OCI-M1 (cell line): Measurements from ENCODE around the gene PTPN13.
A peak's percentile ranks its signal among the peaks of the same experiment; 100 is the strongest.

ENCODE experiments used
- DNase-seq: peaks from one replicate; lab custom pipeline; 2025; lab: John Stamatoyannopoulos, UW

Gene PTPN13, protein sequence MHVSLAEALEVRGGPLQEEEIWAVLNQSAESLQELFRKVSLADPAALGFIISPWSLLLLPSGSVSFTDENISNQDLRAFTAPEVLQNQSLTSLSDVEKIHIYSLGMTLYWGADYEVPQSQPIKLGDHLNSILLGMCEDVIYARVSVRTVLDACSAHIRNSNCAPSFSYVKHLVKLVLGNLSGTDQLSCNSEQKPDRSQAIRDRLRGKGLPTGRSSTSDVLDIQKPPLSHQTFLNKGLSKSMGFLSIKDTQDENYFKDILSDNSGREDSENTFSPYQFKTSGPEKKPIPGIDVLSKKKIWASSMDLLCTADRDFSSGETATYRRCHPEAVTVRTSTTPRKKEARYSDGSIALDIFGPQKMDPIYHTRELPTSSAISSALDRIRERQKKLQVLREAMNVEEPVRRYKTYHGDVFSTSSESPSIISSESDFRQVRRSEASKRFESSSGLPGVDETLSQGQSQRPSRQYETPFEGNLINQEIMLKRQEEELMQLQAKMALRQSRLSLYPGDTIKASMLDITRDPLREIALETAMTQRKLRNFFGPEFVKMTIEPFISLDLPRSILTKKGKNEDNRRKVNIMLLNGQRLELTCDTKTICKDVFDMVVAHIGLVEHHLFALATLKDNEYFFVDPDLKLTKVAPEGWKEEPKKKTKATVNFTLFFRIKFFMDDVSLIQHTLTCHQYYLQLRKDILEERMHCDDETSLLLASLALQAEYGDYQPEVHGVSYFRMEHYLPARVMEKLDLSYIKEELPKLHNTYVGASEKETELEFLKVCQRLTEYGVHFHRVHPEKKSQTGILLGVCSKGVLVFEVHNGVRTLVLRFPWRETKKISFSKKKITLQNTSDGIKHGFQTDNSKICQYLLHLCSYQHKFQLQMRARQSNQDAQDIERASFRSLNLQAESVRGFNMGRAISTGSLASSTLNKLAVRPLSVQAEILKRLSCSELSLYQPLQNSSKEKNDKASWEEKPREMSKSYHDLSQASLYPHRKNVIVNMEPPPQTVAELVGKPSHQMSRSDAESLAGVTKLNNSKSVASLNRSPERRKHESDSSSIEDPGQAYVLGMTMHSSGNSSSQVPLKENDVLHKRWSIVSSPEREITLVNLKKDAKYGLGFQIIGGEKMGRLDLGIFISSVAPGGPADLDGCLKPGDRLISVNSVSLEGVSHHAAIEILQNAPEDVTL (N-terminal part only)

DNA sequence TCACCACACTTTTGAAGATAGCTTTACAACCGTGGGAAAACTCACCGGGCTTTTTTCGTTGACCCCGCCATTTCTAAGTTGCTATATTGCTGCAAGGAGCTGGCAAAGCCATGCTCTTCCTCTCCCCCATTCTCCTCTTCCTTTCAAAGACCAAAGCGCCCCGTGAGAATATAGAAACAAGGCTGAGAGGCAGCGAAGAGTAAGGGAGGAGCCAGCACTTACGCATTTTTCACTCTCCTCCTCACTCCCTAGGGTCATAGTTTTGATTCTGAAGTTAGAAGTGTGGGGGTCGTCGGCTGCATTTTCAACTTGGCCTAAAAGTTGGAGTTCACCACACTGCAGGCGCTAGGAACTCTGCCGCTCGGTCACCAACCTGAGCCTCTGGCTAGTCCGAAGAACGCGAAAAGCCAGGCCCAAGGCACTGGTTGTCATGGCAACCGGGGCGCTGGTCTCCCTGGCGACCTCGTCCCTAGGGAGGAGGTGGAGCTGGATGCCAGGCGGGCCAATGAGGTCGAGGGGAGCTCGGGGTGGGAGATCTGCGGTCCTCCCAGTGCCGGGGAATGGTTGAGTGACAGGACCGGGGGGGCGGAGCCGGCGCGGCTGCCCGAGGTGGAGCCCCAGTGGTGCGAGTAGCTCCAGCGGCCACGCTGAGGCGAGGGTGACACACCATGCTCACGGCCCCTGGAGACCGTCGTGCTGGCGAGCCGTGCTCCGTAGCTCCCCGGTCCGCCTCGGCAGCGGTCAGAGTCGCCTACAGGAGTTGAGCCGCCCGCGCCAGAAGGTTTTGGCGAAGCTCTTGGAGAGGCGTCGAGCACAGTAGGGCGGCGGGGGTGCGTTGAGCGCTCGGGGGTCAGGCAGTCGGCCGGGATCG lies at the start of gene PTPN13:
Gene PTPN13 (plus strand): TSS at position 628 of the 871 bp plus-strand sequence. CDS start 40,942 bp downstream, outside the sequence.
- DNase-seq: peak; percentile 99

DNA sequence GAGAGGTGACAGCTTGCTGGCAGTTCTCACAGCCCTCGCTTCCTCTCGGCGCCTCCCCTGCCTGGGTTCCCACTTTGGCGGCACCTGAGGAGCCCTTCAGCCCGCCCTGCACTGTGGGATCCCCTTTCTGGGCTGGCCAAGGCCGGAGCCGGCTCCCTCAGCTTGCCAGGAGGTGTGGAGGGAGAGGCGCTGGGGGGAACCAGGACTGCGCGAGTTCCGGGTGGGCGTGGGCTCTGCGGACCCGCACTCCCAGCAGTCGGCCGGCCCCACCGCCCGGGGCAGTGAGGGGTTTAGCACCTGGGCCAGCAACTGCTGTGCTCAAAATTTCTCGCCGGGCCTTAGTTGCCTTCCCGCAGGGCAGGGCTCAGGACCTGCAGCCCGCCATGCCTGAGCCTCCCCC lies 47.0 kb upstream of the PTPN13 start:
- DNase-seq: no peak

DNA sequence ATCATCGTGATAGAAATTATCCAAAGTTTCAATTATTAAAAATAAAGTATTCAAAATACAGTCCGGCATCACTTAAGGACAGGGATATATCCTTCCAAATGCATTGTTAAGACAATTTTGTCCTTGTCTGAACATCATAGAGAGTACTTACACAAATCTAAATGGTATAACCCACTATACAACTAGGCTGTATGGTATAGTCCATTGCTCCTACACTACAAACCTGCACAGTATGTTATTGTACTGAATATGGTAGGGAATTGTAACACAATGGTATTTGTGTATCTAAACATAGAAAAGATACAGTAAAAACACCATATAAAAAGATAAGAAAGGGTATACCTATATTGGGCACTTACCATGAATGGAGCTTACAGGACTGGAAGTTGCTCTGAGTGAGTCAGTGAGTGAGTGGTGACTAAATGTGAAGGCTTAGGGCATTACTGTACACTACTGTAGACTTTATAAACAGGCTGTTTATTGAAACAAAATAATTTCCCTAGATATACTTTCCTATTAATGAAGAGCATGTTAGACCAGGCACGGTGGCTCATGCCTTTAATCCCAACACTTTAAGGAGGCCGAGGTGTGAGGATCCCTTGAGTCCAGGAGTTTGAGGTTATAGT lies 44.8 kb upstream of the PTPN13 start:
- no peak for DNase-seq

DNA sequence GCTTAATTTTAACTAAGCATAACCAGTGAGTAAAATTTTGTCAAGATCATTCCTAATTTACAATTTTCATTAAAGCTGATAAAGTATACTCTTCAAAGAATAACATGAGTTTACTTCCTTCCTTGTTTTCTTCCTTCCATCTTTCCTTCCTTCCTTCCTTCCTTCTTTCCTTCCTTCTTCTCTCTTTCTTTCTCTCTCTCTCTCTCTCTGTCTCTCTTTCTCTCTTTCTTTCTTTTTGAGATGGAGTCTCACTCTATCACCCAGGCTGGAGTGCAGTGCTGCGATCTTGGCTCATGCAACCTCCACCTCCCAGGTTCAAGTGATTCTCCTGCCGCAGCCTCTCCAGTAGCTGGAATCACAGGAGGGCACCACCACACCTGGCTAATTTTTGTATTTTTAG lies 42.7 kb upstream of the PTPN13 start:
- DNase-seq: no peak

DNA sequence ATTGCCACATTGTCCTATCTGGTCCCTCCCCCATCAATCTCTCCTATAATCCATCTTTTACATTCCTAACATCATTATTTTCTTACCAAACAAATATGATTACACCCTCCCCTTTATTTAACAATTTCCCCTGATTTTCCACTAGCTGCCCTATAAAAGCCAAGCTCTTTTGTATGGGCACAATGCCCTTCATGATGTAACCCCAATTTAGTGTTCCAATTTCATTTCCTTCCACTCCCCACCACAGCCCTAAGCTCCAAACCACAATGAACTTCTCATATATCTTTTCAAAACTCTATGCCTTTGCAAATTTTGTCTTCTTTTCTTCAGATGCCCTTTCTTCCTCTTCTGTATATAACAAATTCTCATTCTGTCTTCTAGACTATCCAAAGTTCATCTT lies 39.5 kb upstream of the PTPN13 start:
- peak; percentile 15 for DNase-seq

DNA sequence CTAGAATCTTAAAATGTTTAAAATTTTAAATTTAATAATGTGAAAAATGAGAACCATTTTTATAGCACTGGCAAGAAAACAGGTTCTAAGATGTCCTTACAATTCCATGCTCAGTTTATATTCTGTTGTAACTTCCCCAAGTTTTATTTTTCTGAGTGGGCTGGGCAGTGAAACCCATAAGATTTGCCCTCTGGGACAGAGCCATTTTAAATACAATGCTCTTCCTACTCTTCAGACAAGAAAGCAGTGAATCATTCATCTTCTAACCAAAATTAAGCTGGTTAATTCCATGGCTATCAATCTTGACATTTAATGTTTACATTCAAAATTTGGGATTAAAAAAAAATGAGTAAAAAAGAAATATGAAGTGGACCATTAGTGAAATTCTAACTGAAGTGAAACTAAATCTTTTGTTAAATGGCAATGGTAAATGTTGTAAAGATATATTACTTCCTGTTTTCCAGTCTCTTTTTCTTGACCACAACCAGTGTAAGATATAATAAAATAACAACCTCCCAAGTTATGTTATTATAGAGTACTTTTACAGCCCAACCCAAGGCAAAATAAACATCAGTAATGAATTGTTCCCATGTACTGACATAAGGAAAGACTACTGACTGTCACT lies 37.2 kb upstream of the PTPN13 start:
- DNase-seq: peak; percentile 72

DNA sequence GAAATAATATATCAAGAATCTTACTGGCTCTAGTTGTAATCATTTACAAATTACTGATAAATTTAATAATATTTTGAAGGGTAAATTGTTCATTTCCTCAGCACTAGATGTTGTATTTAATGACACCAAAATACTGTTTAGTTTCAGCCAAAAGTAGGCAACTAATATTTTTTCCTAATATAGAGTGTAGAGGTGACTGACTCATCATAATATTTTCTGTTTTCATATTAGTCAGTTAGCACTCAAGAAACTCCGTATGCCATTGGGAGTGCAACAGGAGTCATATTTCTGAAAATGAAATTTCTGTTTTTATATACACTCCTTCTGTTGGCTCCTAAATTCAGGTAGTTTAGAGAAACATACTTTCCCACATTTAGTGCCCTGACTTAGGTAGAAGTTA lies 36.6 kb upstream of the PTPN13 start:
- peak; percentile 27 for DNase-seq

DNA sequence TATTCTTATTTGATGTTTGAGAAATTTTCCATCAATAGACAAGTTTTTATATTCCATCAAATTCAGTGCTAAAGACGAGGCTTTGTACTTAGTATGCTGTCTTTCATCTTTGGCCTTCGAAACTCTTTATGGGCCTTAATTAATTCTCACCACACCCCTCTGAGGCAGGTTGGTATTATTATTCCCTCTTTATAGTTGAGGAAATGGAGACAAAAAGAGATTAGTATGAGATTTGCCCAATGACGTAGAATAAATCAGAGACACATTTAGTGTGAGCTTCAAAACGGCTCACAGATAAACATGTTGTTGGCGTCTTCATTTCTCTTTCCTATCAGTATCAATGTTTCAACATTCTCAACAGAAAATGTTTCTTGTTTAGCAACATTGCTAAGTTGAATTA lies 35.9 kb upstream of the PTPN13 start:
- no peak for DNase-seq

DNA sequence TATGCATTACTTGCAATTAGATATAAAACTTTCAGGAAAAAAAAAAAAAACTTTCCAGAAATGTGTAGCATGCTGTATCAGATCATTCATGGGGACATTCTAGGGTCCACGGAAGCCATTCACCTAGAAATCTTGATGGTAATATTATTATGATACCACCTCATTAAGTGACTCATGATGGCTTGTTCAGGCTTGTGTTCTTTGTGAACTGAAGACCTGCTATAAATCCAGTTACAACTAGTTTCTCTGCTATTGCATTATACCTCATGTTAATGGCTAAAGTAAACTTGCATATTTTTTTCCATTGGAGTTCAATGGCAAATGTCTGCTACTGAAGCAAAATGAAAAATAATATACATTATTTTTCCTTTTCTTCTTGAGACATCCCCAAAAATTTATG lies 35.3 kb upstream of the PTPN13 start:
- DNase-seq: no peak

DNA sequence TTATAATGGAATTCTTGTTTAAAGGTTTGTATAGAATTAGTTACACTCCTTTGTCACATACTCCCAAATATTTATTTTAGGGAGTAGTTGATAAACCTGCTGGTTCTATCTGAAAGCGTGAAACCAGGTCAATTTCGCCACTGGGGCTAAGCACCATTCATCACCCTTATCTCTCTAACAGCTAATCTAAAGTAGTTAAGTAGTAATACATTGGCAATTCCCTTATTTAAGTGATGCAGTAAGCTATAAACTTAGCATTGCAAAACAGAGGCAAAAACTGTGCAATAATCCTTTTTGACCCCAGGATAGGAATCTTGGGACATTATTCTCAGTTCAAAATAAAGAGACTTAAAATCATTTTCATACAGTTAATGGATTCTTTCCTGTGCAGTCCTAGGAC lies 33.7 kb upstream of the PTPN13 start:
- no peak for DNase-seq

DNA sequence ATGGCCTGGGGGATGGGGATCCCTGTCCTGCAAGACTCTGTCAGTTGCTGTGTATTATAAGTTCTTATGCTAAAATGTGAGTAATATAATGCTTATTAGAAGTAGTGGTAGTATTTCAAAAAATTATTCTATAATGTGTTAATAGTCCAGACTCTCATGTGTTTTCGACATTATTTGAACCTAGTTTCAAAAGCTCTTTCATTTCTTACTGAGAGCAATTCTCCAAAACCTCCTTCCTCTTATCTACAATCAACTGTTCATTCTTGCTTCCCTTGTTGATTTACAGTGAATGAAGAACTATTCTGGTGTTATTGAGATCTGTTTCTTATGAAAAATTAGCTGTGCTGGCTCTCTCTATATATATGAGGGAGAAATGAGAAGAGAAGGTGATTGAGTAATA lies 32.9 kb upstream of the PTPN13 start:
- peak; percentile 48 for DNase-seq

DNA sequence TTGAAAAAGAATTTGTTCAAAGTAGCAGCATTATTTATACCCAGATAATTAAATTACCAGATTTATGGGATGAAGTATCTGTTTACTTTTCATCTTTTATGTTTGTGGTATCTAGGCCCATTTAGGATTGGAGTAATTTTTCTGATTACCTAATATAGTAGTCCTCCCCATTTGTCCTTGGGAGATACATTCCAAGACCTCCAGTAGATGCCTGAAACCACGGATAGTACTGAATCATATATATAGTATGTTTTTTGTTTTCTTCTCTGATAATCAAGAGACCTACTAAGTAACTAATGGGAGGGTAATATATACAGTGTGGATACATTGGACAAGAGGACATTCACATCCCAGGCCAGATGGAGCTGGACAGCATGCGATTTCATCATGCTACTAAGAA lies 30.7 kb upstream of the PTPN13 start:
- DNase-seq: no peak

DNA sequence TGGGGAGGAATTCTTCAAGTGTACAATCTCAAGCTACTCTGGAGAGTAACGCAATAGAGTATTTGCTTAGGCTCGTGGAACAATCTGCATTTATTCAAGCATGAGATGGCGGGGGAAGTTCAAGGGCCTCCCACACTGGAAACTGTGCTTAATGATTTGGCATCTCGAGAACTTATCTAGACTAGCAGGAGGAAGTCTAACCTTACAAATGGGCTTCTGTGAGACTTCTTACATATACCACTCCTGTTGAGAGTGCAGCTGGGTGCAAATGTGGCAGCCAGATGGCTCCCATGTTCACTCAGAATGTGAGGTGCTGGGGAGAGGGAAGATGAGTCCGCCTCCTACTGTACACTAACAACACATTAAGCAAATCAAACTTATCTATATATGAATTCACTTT lies 29.3 kb upstream of the PTPN13 start:
- DNase-seq: peak; percentile 91

DNA sequence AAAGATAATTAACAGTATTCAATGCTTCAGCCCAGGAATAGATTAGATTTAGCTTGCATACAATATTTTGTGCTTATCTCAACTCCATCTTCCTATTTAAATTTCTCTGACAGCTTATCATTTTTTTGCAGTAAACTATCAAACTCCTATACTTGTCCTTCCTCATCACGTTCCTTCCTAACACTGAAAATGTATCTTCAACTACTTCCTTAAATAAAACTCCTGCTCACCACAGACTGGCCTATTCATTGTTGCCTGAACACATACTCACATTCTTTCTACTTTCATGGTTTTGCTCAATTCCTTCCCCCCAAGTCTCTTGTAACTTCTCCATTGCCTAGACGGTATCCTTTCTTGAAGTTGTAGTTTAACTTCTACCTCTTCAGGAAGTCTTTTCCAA lies 28.5 kb upstream of the PTPN13 start:
- peak; percentile 68 for DNase-seq

DNA sequence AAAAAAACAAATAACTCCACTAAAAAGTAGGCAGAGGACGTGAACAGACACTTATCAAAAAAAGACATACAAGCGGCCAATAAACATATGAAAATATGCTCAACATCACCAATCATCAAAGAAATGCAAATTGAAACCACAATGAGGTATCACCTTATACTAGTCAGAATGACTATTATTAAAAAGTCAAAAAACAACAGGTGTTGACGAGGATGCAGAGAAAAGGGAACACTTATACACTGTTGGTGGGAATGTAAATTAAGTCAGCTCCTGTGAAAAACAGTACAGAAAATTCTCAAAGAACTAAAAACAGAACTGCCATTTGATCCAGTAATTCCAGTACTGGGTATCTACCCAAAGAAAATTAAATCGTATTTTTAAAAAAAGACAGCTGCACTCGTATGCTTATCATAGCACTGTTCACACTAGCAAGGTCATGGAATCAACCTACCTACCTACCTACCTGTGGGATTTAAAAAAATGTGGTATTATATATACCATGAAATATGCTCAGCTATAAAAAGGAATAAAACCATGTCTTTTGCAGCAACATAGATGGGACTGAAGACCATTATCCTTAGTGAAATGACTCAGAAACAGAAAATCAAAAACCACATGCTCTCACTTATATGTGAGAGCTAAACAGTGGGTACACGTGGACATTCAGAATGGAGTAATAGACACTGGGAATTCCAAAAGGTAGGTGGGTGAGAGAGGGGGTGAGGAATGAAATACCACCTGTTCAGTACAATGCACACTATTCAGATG lies 24.8 kb upstream of the PTPN13 start:
- no peak for DNase-seq

DNA sequence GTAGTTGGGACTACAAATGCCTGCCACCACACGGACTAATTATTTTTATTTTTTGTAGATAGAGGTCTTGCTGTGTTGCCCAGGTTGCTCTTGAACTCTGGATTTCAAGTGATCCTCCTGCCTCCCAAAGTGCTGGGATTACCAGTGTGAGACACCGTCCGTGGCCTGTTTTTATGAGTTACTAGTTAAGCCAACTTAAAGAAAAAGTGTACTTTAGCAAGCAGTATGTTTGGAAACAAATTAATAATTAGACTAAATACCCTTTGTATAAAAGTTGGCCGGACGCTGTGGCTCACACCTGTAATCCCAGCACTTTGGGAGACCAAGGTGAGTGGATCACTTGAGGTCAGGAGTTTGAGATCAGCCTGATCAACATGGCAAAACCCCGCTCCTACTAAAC lies 14.2 kb upstream of the PTPN13 start:
- DNase-seq: no peak

DNA sequence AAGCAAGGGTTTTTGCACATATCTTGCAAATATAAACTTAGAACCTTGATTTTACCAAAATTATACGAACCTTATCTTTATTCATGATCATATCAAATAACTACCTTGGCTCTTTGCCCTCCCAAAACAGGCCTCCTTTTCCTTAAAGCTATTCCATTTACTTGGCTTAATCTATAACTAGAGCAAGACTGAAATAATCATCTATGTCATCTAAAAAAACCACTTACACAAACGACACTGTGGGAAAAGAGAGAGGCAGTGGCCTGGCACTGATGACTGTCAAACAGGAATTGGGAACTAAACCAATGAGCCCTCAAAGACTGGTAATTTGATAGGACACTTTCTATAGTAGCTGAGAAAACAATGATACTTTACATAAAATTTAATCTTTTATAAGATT lies 11.7 kb upstream of the PTPN13 start:
- peak; percentile 69 for DNase-seq

DNA sequence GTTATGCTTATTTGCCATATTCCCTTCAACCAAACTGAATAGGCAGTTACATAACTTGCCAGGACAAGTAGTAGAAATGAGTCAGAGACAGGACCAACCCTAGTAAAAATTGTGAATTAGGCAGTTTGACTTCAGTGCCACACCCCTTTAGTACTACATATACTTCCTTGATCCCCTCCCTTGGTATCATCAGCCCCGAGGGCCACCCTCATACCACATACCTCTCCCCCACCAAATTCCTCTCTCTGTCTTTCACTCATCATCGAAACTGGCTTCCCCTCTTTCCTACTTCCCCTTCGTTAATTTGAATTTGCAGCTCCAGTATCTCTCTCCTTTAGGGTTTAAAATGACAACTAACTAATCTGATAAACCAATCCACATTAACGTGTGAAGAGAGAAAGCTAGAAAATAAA lies 7.9 kb upstream of the PTPN13 start:
- DNase-seq: peak; percentile 63

DNA sequence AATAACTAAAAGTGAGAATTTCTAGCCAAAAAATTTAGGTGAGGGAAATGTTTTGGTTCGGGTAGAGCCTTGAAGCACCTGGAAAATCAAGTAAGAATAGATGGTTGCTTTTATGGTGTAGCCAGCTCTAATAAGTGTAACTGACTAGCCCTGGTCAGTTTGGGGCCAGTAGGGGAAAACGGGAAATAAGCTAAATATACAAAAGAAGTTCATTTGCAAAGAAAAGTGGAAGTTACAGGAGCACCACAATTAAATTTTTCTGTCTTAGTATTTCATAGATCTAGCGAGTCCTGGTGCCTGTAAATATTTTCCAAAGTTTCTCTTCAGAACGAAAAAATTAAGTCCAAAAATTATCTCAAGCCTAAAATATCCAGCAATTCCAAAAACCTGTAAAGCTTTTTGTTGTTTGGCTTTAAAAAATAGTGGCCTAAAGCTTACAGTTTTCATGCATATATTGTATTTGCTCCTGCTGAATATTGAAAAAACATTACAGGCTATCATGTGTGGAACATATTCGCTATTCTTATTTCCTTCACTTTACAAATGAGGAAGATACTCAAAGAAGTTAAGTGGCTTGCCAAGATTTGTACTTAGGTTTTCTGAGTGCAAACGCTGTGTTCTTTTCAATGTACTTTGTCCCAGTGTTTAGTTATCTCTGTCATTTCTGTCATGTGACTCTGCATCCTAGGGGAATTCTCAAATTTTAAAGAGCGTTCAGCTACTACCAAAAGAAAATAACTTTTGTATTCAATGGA lies 7.3 kb upstream of the PTPN13 start:
- peak; percentile 41 for DNase-seq
